ENCODE measurements around the gene INSYN2B. TPM values are rescaled to one million over a fixed set of nuclear protein-coding genes. Genes with fewer than 3 reads are reported as not detected.

INSYN2B gene
- total and polyA plus RNA-seq, 2 experiments from 2014 or later, result not detected

DNA sequence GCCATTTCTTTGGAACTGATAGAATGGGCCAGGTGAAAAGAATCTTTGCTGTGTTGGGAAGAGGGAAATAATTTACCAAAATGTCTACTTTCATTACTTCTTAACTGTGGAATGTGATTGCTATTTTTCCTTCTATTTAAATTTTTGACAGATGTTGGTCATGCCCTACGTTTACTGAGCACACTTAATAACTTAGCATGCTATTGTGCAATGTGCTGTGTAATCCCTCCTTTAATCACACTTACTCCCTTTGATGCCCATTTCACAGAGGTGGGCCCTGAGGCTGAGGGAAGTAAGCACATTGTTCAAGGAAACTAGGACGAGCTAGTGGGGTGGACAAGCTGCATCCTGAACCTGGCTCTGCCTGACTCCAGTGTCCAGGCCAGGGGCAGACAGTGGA lies 47.8 kb upstream of the INSYN2B start:
- H3K27me3 Mint-ChIP-seq (ENCODE audit: insufficient read depth, low read depth, poor library complexity), result peaks cover 1% of the 10 kb centered on the region
- Histone ChIP-seq H3K4me2 (no peak overlapping the region), H2AFZ (no peak overlapping the region), H3K9me2 (ENCODE audit: insufficient read depth) (no peaks in the 10 kb centered on the region), H3K27me3 (ENCODE audit: insufficient read depth) (no peaks in the 10 kb centered on the region), H3F3A (replicated peaks; ENCODE audit: low read depth) (no peaks in the 10 kb centered on the region), H3K4me3 (no peak overlapping the region), H4K20me1 (replicated peaks; ENCODE audit: insufficient read depth) (no peaks in the 10 kb centered on the region), H3K27ac (ENCODE audit: low read depth) (no peak overlapping the region), H3K79me2 (replicated peaks; ENCODE audit: insufficient read depth) (no peaks in the 10 kb centered on the region), H3K4me1 (ENCODE audit: insufficient read depth) (no peaks in the 10 kb centered on the region), H3K36me3 (ENCODE audit: insufficient read depth) (no peaks in the 10 kb centered on the region)
- H3K27ac Mint-ChIP-seq, result no peak overlapping the region
- no peaks in the 10 kb centered on the region for H3K9me3 Mint-ChIP-seq
- H3K4me3 Mint-ChIP-seq, result no peak overlapping the region
- ATAC-seq (no peak), DNase-seq (ENCODE audit: low spot score) (no peak)
- TF ChIP-seq, protein P1, sequence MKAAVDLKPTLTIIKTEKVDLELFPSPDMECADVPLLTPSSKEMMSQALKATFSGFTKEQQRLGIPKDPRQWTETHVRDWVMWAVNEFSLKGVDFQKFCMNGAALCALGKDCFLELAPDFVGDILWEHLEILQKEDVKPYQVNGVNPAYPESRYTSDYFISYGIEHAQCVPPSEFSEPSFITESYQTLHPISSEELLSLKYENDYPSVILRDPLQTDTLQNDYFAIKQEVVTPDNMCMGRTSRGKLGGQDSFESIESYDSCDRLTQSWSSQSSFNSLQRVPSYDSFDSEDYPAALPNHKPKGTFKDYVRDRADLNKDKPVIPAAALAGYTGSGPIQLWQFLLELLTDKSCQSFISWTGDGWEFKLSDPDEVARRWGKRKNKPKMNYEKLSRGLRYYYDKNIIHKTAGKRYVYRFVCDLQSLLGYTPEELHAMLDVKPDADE (IDR thresholded peaks at IDR 0.05), result no peak
- TF ChIP-seq STAT1 (IDR thresholded peaks at IDR 0.05; ENCODE audit: unreplicated experiment), result no peak
- TF ChIP-seq ZNF462 (CRISPR knock-in tag; IDR thresholded peaks at IDR 0.05), result no peak
- TF ChIP-seq, protein P2, sequence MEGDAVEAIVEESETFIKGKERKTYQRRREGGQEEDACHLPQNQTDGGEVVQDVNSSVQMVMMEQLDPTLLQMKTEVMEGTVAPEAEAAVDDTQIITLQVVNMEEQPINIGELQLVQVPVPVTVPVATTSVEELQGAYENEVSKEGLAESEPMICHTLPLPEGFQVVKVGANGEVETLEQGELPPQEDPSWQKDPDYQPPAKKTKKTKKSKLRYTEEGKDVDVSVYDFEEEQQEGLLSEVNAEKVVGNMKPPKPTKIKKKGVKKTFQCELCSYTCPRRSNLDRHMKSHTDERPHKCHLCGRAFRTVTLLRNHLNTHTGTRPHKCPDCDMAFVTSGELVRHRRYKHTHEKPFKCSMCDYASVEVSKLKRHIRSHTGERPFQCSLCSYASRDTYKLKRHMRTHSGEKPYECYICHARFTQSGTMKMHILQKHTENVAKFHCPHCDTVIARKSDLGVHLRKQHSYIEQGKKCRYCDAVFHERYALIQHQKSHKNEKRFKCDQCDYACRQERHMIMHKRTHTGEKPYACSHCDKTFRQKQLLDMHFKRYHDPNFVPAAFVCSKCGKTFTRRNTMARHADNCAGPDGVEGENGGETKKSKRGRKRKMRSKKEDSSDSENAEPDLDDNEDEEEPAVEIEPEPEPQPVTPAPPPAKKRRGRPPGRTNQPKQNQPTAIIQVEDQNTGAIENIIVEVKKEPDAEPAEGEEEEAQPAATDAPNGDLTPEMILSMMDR (conservative IDR thresholded peaks at IDR 0.05; ENCODE audit: low read depth in 2 of 2), result no peak
- TF ChIP-seq NANOG (IDR thresholded peaks at IDR 0.05; ENCODE audit: borderline replicate concordance), result no peak
- no peak for TF ChIP-seq ZNF331 (CRISPR knock-in tag; IDR thresholded peaks at IDR 0.05; ENCODE audit: low read depth)
- TF ChIP-seq CREB1 (CRISPR knock-in tag; IDR thresholded peaks at IDR 0.05; ENCODE audit: low read depth), result no peak
- TF ChIP-seq, protein P3, sequence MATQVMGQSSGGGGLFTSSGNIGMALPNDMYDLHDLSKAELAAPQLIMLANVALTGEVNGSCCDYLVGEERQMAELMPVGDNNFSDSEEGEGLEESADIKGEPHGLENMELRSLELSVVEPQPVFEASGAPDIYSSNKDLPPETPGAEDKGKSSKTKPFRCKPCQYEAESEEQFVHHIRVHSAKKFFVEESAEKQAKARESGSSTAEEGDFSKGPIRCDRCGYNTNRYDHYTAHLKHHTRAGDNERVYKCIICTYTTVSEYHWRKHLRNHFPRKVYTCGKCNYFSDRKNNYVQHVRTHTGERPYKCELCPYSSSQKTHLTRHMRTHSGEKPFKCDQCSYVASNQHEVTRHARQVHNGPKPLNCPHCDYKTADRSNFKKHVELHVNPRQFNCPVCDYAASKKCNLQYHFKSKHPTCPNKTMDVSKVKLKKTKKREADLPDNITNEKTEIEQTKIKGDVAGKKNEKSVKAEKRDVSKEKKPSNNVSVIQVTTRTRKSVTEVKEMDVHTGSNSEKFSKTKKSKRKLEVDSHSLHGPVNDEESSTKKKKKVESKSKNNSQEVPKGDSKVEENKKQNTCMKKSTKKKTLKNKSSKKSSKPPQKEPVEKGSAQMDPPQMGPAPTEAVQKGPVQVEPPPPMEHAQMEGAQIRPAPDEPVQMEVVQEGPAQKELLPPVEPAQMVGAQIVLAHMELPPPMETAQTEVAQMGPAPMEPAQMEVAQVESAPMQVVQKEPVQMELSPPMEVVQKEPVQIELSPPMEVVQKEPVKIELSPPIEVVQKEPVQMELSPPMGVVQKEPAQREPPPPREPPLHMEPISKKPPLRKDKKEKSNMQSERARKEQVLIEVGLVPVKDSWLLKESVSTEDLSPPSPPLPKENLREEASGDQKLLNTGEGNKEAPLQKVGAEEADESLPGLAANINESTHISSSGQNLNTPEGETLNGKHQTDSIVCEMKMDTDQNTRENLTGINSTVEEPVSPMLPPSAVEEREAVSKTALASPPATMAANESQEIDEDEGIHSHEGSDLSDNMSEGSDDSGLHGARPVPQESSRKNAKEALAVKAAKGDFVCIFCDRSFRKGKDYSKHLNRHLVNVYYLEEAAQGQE (IDR thresholded peaks at IDR 0.05; ENCODE audit: unreplicated experiment), result no peak
- no peak for TF ChIP-seq POLR2AphosphoS5 (IDR thresholded peaks at IDR 0.05; ENCODE audit: low read depth)
- no peaks in the 10 kb centered on the region for H3K36me3 Mint-ChIP-seq (ENCODE audit: low read depth)
- no peaks in the 10 kb centered on the region; the same call in 2 of the 3 replicates for H3K4me1 Mint-ChIP-seq
